GM23338 (cell line): Measurements from ENCODE around the gene DUSP5. TPM values are rescaled to one million over a fixed set of nuclear protein-coding genes. Genes with fewer than 3 reads are reported as not detected.

Experiments used
- ATAC-seq: fragments of 200-7000 bp; cut with Tn5 transposase; 3 replicates; pipeline ENCODE4 v1.9.1; 2020
- DNase-seq: peaks from one replicate; pipeline ENCODE4 v3.0.0-alpha.2; 2015; ENCODE audit warnings: low spot score
- H2AFZ ChIP-seq: fragments of 200-600 bp; sonication (generic); 2 replicates; pipeline ENCODE4 v1.8.0; 2016; ENCODE audit warnings: antibody characterized with exemption, mild to moderate bottlenecking, moderate library complexity
- H3F3A ChIP-seq: fragments of 200-600 bp; sonication (generic); replicated peaks from 2 replicates; pipeline ENCODE4 v1.8.0; 2017; ENCODE audit warnings: antibody characterized with exemption, mixed run types, low read depth
- H3K27ac ChIP-seq: fragments of 200-600 bp; sonication (generic); 2 replicates; pipeline ENCODE4 v1.6.1; 2016; ENCODE audit warnings: low read depth
- H3K27me3 ChIP-seq: fragments of 200-600 bp; sonication (generic); 2 replicates; pipeline ENCODE4 v1.8.0; 2016; ENCODE audit warnings: mild to moderate bottlenecking, mixed run types, moderate library complexity; ENCODE audit not compliant: insufficient read depth
- H3K36me3 ChIP-seq: fragments of 200-600 bp; sonication (generic); 2 replicates; pipeline ENCODE4 v1.8.0; 2016; ENCODE audit warnings: mild to moderate bottlenecking; ENCODE audit not compliant: insufficient read depth
- H3K4me1 ChIP-seq: fragments of 200-600 bp; sonication (generic); 2 replicates; pipeline ENCODE4 v1.8.0; 2016; ENCODE audit warnings: mild to moderate bottlenecking, moderate library complexity; ENCODE audit not compliant: insufficient read depth
- H3K4me2 ChIP-seq: fragments of 200-600 bp; sonication (generic); 2 replicates; pipeline ENCODE4 v1.7.1; 2017; ENCODE audit warnings: mixed run types
- H3K4me3 ChIP-seq: fragments of 200-600 bp; sonication (generic); 2 replicates; pipeline ENCODE4 v1.6.1; 2016; ENCODE audit warnings: mixed run types
- H3K79me2 ChIP-seq: fragments of 200-600 bp; sonication (generic); replicated peaks from 2 replicates; pipeline ENCODE4 v1.8.0; 2017; ENCODE audit warnings: mild to moderate bottlenecking; ENCODE audit not compliant: insufficient read depth
- H3K9me2 ChIP-seq: fragments of 200-600 bp; sonication (generic); 2 replicates; pipeline ENCODE4 v1.8.0; 2017; ENCODE audit not compliant: insufficient read depth
- H4K20me1 ChIP-seq: fragments of 200-600 bp; sonication (generic); replicated peaks from 2 replicates; pipeline ENCODE4 v1.8.0; 2017; ENCODE audit warnings: mild to moderate bottlenecking; ENCODE audit not compliant: insufficient read depth
- H3K27ac Mint-ChIP-seq: 2 replicates; pipeline ENCODE4 v1.8.0; 2020; ENCODE audit warnings: inconsistent platforms, mild to moderate bottlenecking, moderate library complexity, mixed read lengths
- H3K27me3 Mint-ChIP-seq: 3 replicates; pipeline ENCODE4 v1.8.0; 2022; ENCODE audit warnings: low read depth, mild to moderate bottlenecking, moderate library complexity, mixed read lengths, inconsistent platforms; ENCODE audit not compliant: insufficient read depth, poor library complexity
- H3K36me3 Mint-ChIP-seq: 3 replicates; pipeline ENCODE4 v1.8.0; 2021; ENCODE audit warnings: low read depth, mild to moderate bottlenecking, inconsistent platforms, moderate library complexity, mixed read lengths
- H3K4me1 Mint-ChIP-seq: 3 replicates; pipeline ENCODE4 v1.8.0; 2020; ENCODE audit warnings: mild to moderate bottlenecking, inconsistent platforms, mixed read lengths
- H3K4me3 Mint-ChIP-seq: 3 replicates; pipeline ENCODE4 v1.8.0; 2021; ENCODE audit warnings: moderate library complexity, mild to moderate bottlenecking, inconsistent platforms, mixed read lengths
- H3K9me3 Mint-ChIP-seq: 3 replicates; pipeline ENCODE4 v1.8.0; 2020; ENCODE audit warnings: moderate library complexity, mild to moderate bottlenecking, inconsistent platforms, mixed read lengths
- CREB1 ChIP-seq: fragments of 250-450 bp; sonication (Bioruptor Pico); IDR thresholded peaks from 2 replicates; pipeline ENCODE4 v1.5.0; 2020; ENCODE audit warnings: low read depth, mild to moderate bottlenecking, moderate library complexity
- CTCF ChIP-seq, 2 experiments: fragments of 200-600 bp in 1 of 2; sonication (generic) in 1 of 2; conservative IDR thresholded peaks; 2 replicates each; pipeline versions ENCODE4 v1.5.1 to v1.6.1; 2016 to 2017; ENCODE audit warnings: antibody characterized with exemption in 2 of 2, low read depth in 2 of 2, mild to moderate bottlenecking in 2 of 2, moderate library complexity in 1 of 2
- EZH2 ChIP-seq: fragments of 200-600 bp; sonication (generic); IDR thresholded peaks from one replicate; pipeline ENCODE4 v1.8.0; 2017; ENCODE audit warnings: antibody characterized with exemption, mild to moderate bottlenecking, low read depth; ENCODE audit not compliant: unreplicated experiment
- EZH2phosphoT487 ChIP-seq: fragments of 200-600 bp; sonication (generic); IDR thresholded peaks from one replicate; pipeline ENCODE4 v1.8.1; 2018; ENCODE audit warnings: antibody characterized with exemption; ENCODE audit not compliant: unreplicated experiment
- JUNB ChIP-seq: IDR thresholded peaks from one replicate; pipeline ENCODE4 v1.6.1; 2016; ENCODE audit warnings: antibody characterized with exemption; ENCODE audit not compliant: unreplicated experiment
- NANOG ChIP-seq: IDR thresholded peaks from 2 replicates; pipeline ENCODE4 v1.6.1; 2016; ENCODE audit warnings: antibody characterized with exemption, borderline replicate concordance
- POLR2AphosphoS5 ChIP-seq: IDR thresholded peaks from 2 replicates; pipeline ENCODE4 v1.6.1; 2016; ENCODE audit warnings: antibody characterized with exemption, low read depth
- STAT1 ChIP-seq: IDR thresholded peaks from one replicate; pipeline ENCODE4 v1.6.1; 2016; ENCODE audit warnings: antibody characterized with exemption; ENCODE audit not compliant: unreplicated experiment
- ZNF114 ChIP-seq: fragments of 250-450 bp; sonication (Bioruptor Pico); IDR thresholded peaks from 2 replicates; pipeline ENCODE4 v1.5.0; 2020; ENCODE audit warnings: mild to moderate bottlenecking, moderate library complexity
- polyA plus RNA-seq: library from polyadenylated mRNA; unstranded; fragments of >200 nt; fragmentation: Nextera tagmentation; extraction: Ambion mirVana; gene quantifications from 2 replicates; pipeline ENCODE4 v1.2.1, GENCODE V29; 2016
- total RNA-seq: library from RNA; depleted of rRNA; stranded (reverse); fragments of >200 nt; shearing (Covaris generic); gene quantifications from 2 replicates; pipeline ENCODE4 v1.2.3, GENCODE V29; 2014
- TF ChIP-seq, protein P1 (sequence below): IDR thresholded peaks from 2 replicates; pipeline ENCODE4 v1.6.1; 2016; ENCODE audit warnings: antibody characterized with exemption
- TF ChIP-seq, protein P2 (sequence below): fragments of 250-450 bp; sonication (Bioruptor Pico); IDR thresholded peaks from 2 replicates; pipeline ENCODE4 v1.5.0; 2020; ENCODE audit warnings: mild to moderate bottlenecking, moderate library complexity
- TF ChIP-seq, protein P3 (sequence below): IDR thresholded peaks from one replicate; pipeline ENCODE4 v1.6.1; 2018; ENCODE audit warnings: antibody characterized with exemption; ENCODE audit not compliant: unreplicated experiment

Gene DUSP5
- total and polyA plus RNA-seq, 2 experiments from 2014 or later, result 10.8 to 35.9 TPM

- Histone ChIP-seq H3K4me3 (peak overlapping the region; percentile 20), H3K27ac (peak overlapping the region; percentile 83), H3K9me2 (no peaks in the 10 kb centered on the region), H3K4me2 (peak overlapping the region; percentile 68), H3K79me2 (no peaks in the 10 kb centered on the region), H3K4me1 (peaks cover 42% of the 10 kb centered on the region), H3F3A (no peaks in the 10 kb centered on the region), H2AFZ (0 out of 2 replicates have a peak overlapping the region, but pooled peaks have one; percentile 38), H3K27me3 (no peaks in the 10 kb centered on the region), H4K20me1 (no peaks in the 10 kb centered on the region), H3K36me3 (no peaks in the 10 kb centered on the region)
- H3K4me3 Mint-ChIP-seq, result peak overlapping the region; percentile 41
- no peaks in the 10 kb centered on the region for H3K9me3 Mint-ChIP-seq
- H3K36me3 Mint-ChIP-seq, result no peaks in the 10 kb centered on the region
- H3K27me3 Mint-ChIP-seq, result peaks cover 8% of the 10 kb centered on the region
- ATAC-seq (peak; percentile 88), DNase-seq (peak; percentile 81)
- H3K4me1 Mint-ChIP-seq, result peaks cover 41% of the 10 kb centered on the region
- peak overlapping the region; percentile 93 for H3K27ac Mint-ChIP-seq
- TF ChIP-seq CREB1 (no peak), NANOG (no peak), CTCF (conservative IDR thresholded peaks at IDR 0.05; ENCODE audit: low read depth in 2 of 2) (no peak), EZH2 (no peak), JUNB (no peak), POLR2AphosphoS5 (peak; percentile 44; the same call in 1 of the 2 replicates), EZH2phosphoT487 (no peak), ZNF114 (CRISPR knock-in tag) (no peak), STAT1 (no peak)
- TF ChIP-seq, protein P1, sequence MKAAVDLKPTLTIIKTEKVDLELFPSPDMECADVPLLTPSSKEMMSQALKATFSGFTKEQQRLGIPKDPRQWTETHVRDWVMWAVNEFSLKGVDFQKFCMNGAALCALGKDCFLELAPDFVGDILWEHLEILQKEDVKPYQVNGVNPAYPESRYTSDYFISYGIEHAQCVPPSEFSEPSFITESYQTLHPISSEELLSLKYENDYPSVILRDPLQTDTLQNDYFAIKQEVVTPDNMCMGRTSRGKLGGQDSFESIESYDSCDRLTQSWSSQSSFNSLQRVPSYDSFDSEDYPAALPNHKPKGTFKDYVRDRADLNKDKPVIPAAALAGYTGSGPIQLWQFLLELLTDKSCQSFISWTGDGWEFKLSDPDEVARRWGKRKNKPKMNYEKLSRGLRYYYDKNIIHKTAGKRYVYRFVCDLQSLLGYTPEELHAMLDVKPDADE, result peak; percentile 70
- TF ChIP-seq, protein P2, sequence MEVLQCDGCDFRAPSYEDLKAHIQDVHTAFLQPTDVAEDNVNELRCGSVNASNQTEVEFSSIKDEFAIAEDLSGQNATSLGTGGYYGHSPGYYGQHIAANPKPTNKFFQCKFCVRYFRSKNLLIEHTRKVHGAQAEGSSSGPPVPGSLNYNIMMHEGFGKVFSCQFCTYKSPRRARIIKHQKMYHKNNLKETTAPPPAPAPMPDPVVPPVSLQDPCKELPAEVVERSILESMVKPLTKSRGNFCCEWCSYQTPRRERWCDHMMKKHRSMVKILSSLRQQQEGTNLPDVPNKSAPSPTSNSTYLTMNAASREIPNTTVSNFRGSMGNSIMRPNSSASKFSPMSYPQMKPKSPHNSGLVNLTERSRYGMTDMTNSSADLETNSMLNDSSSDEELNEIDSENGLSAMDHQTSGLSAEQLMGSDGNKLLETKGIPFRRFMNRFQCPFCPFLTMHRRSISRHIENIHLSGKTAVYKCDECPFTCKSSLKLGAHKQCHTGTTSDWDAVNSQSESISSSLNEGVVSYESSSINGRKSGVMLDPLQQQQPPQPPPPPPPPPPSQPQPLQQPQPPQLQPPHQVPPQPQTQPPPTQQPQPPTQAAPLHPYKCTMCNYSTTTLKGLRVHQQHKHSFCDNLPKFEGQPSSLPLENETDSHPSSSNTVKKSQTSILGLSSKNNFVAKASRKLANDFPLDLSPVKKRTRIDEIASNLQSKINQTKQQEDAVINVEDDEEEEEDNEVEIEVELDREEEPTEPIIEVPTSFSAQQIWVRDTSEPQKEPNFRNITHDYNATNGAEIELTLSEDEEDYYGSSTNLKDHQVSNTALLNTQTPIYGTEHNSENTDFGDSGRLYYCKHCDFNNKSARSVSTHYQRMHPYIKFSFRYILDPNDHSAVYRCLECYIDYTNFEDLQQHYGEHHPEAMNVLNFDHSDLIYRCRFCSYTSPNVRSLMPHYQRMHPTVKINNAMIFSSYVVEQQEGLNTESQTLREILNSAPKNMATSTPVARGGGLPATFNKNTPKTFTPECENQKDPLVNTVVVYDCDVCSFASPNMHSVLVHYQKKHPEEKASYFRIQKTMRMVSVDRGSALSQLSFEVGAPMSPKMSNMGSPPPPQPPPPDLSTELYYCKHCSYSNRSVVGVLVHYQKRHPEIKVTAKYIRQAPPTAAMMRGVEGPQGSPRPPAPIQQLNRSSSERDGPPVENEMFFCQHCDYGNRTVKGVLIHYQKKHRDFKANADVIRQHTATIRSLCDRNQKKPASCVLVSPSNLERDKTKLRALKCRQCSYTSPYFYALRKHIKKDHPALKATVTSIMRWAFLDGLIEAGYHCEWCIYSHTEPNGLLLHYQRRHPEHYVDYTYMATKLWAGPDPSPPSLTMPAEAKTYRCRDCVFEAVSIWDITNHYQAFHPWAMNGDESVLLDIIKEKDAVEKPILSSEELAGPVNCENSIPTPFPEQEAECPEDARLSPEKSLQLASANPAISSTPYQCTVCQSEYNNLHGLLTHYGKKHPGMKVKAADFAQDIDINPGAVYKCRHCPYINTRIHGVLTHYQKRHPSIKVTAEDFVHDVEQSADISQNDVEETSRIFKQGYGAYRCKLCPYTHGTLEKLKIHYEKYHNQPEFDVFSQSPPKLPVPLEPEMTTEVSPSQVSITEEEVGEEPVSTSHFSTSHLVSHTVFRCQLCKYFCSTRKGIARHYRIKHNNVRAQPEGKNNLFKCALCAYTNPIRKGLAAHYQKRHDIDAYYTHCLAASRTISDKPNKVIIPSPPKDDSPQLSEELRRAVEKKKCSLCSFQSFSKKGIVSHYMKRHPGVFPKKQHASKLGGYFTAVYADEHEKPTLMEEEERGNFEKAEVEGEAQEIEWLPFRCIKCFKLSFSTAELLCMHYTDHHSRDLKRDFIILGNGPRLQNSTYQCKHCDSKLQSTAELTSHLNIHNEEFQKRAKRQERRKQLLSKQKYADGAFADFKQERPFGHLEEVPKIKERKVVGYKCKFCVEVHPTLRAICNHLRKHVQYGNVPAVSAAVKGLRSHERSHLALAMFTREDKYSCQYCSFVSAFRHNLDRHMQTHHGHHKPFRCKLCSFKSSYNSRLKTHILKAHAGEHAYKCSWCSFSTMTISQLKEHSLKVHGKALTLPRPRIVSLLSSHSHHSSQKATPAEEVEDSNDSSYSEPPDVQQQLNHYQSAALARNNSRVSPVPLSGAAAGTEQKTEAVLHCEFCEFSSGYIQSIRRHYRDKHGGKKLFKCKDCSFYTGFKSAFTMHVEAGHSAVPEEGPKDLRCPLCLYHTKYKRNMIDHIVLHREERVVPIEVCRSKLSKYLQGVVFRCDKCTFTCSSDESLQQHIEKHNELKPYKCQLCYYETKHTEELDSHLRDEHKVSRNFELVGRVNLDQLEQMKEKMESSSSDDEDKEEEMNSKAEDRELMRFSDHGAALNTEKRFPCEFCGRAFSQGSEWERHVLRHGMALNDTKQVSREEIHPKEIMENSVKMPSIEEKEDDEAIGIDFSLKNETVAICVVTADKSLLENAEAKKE (CRISPR knock-in tag), result 0 out of 2 replicates have a peak, but pooled peaks have one; percentile 45
- TF ChIP-seq, protein P3, sequence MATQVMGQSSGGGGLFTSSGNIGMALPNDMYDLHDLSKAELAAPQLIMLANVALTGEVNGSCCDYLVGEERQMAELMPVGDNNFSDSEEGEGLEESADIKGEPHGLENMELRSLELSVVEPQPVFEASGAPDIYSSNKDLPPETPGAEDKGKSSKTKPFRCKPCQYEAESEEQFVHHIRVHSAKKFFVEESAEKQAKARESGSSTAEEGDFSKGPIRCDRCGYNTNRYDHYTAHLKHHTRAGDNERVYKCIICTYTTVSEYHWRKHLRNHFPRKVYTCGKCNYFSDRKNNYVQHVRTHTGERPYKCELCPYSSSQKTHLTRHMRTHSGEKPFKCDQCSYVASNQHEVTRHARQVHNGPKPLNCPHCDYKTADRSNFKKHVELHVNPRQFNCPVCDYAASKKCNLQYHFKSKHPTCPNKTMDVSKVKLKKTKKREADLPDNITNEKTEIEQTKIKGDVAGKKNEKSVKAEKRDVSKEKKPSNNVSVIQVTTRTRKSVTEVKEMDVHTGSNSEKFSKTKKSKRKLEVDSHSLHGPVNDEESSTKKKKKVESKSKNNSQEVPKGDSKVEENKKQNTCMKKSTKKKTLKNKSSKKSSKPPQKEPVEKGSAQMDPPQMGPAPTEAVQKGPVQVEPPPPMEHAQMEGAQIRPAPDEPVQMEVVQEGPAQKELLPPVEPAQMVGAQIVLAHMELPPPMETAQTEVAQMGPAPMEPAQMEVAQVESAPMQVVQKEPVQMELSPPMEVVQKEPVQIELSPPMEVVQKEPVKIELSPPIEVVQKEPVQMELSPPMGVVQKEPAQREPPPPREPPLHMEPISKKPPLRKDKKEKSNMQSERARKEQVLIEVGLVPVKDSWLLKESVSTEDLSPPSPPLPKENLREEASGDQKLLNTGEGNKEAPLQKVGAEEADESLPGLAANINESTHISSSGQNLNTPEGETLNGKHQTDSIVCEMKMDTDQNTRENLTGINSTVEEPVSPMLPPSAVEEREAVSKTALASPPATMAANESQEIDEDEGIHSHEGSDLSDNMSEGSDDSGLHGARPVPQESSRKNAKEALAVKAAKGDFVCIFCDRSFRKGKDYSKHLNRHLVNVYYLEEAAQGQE, result no peak
Observed at GRCh38 chr10:110487411-110488331, 10.0 kb upstream of the DUSP5 start.
